AG09309 (cell line): ENCODE results near the gene IRF3.

Source experiments
- DNase-seq: peaks from one replicate; pipeline ENCODE4 v3.0.0-alpha.2; 2010; ENCODE audit warnings: low read depth
- H3K4me3 ChIP-seq: 2 replicates; pipeline ENCODE4 v1.5.1; 2011; ENCODE audit warnings: mild to moderate bottlenecking, low read depth, low read length, moderate library complexity; ENCODE audit not compliant: control insufficient read depth
- TF ChIP-seq, protein P1 (sequence below): IDR thresholded peaks from 2 replicates; pipeline ENCODE4 v1.5.1; 2011; ENCODE audit warnings: mild to moderate bottlenecking, low read depth, low read length, inconsistent platforms; ENCODE audit not compliant: insufficient read depth, control insufficient read depth; ENCODE audit errors: missing control alignments

Gene IRF3

GRCh38 chr19:49656456-49657109 lies 9.1 kb downstream of the IRF3 start:
- no peak overlapping the region for H3K4me3 ChIP-seq
- TF ChIP-seq, protein P1, sequence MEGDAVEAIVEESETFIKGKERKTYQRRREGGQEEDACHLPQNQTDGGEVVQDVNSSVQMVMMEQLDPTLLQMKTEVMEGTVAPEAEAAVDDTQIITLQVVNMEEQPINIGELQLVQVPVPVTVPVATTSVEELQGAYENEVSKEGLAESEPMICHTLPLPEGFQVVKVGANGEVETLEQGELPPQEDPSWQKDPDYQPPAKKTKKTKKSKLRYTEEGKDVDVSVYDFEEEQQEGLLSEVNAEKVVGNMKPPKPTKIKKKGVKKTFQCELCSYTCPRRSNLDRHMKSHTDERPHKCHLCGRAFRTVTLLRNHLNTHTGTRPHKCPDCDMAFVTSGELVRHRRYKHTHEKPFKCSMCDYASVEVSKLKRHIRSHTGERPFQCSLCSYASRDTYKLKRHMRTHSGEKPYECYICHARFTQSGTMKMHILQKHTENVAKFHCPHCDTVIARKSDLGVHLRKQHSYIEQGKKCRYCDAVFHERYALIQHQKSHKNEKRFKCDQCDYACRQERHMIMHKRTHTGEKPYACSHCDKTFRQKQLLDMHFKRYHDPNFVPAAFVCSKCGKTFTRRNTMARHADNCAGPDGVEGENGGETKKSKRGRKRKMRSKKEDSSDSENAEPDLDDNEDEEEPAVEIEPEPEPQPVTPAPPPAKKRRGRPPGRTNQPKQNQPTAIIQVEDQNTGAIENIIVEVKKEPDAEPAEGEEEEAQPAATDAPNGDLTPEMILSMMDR: no peak
- DNase-seq: no peak

DNA sequence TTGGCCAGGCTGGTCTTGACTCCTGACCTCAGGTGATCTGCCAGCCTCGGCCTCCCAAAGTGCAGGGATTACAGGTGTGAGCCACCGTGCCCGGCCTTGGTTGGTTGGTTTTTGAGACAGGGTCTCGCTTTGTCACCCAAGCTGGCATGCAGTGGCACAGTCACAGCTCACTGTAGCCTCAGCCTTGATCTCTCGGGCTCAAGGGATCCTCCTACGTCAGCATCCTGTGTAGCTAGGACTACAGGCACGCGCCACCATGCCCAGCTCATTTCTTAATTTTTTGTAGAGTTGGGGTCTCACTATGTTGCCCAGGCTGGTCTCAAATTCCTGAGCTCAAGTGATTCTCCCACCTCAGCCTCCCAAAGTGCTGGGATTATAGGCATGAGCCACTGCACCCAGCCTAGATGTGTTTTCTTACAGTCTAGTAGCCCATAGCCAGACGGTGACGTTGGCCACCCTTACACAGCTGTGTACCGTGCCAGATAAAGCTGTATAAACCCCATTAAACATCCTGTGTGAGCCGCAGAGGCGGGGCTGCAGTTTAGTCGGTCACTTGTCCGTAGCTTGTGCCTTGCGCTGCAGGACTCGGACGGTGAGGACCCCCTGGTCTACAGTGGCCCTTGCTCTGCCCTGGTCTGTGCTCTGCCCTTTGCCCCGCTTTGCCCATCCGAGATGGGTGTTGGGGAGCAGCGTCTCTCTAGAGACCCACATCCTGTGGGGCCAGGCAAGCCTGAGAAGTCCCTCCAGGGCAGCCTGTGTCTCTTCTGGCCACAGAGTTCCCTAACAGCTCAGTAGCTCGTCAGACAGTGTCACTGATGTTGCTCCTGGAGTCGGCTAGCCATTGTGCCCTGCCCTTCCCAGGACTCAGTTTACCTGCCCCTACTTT lies 9.8 kb downstream of the IRF3 start:
- TF ChIP-seq, protein P1: no peak
- H3K4me3 ChIP-seq: no peak overlapping the region
- DNase-seq: no peak

DNA sequence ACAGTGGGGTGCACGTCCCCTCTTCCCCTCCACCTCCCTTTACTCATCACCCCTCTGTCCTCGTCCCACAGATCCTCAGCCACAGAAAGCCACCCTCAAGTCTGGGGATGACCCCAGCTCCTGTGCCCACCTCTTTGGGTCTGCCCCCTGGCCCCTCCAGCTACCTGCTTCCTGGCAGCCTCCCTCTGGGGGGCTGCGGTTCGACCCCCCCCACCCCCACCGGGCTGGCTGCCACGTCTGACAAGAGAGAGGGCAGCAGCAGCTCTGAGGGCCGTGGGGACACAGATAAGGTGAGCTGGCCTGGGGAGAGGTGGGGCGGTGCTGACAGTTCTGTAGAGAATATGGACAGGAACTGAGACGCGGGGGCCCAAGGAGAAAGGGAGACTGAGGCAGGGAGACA lies 11.1 kb downstream of the IRF3 start:
- TF ChIP-seq, protein P1: no peak
- H3K4me3 ChIP-seq: no peak overlapping the region
- no peak for DNase-seq

- no peak for DNase-seq
- no peak overlapping the region for H3K4me3 ChIP-seq
- TF ChIP-seq, protein P1: no peak
Observed at GRCh38 chr19:49653466-49653806, 12.2 kb downstream of the IRF3 start.

DNA sequence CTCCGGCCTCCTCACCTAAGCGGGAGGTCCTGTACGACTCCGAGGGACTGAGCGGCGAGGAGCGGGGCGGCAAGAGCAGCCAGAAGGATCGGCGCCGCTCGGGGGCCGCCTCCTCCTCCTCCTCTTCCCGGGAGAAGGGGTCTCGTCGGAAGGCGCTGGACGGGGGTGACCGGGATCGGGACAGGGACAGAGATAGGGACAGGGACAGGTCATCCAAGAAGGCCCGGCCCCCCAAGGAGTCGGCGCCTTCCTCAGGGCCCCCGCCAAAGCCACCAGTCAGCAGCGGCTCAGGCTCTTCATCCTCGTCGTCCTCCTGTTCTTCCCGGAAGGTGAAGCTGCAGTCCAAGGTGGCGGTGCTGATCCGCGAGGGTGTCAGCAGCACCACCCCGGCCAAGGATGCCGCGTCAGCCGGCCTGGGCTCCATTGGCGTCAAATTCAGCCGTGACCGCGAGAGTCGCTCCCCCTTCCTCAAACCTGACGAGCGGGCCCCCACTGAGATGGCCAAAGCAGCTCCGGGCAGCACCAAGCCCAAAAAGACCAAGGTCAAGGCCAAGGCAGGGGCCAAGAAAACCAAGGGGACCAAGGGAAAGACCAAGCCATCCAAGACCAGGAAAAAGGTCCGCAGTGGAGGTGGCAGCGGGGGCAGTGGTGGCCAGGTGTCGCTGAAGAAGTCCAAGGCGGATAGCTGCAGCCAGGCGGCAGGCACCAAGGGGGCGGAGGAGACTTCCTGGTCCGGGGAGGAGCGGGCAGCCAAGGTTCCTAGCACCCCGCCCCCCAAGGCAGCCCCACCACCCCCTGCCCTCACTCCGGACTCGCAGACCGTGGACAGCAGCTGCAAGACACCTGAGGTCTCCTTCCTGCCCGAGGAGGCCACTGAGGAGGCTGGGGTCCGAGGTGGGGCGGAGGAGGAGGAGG lies 12.8 kb downstream of the IRF3 start:
- TF ChIP-seq, protein P1: no peak
- H3K4me3 ChIP-seq: no peak overlapping the region
- DNase-seq: no peak

- H3K4me3 ChIP-seq: no peak overlapping the region
- TF ChIP-seq, protein P1: no peak
- DNase-seq: no peak
Observed at GRCh38 chr19:49651820-49652550, 13.7 kb downstream of the IRF3 start.
